GM19452 (cell line): ENCODE results near the gene RPL4.

Source experiments
- ATAC-seq: cut with Tn5 transposase; IDR thresholded peaks from one replicate; pipeline ENCODE4 v1.9.1; 2021; ENCODE audit not compliant: unreplicated experiment

Gene RPL4

DNA sequence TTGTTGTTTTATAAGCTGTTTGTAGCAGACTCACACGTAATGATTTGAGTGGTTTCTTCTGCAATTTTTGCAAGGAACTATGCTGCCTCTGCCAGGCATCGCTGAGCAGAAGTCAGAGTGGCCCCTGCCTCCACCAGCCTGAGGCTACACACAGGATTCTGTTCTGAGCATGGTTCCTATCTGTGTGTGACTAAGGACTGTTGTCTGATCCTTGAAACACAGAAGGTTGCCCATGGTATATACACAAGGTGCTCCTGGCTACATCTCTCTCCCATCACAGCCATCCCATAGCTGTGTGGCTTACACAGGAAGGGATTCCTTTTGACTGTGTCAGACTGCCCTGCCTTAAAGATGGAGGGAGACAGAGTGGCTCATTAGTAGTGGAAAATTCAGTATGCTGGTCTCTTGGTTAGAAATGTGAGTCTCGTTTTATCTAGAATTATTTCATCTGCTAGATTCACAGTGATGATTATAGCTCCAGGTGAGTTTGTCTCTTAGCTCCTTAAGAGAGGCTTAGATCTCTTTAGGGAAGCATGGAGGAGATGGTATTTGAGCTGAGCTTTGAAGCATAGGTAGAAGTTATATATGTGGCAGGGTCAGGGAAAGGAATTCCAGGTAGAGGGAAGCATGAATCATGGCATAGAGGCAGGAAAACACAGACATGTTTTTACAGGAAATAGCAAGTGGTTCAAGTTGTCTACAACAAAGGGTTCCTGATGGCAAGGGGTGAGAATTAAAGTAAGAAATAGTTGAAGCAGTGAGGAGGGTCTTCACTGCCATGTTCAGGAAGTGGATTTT, 44.6 kb downstream of the RPL4 start:
- no peak for ATAC-seq

- no peak for ATAC-seq
Measured at GRCh38 chr15:66456211-66456610, 48.4 kb downstream of the RPL4 start.

GRCh38 chr15:66454143-66454542, 50.5 kb downstream of the RPL4 start:
- ATAC-seq = no peak

DNA sequence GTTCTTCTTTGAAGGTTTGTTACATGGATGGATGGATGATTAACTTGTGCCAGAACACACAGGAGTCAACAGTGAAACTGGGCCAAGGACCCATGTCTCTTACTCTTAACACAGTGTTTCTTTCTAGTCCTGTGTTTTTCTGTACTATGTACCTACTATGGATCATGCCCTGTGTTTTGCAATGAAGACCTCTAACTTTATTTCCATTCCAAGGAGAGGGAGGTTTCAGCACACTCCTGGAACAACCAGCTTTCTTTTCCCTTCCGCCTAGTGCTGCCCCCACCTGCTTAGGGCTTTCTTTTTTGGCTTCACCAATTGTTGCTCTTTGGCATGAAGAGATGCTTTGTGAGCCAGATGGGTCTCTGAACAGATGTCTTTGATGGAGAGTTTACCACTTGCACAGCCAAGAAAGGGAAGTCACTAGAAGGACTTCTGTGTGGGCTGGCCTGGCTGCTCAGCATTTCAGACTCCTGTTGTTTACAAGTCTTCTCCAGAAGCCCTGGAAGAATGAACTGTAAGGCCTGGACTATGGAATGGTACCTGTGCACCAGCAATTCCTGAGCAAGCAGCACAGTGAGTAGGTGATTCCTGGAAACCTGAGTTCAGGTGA, 51.6 kb downstream of the RPL4 start:
- no peak for ATAC-seq

DNA sequence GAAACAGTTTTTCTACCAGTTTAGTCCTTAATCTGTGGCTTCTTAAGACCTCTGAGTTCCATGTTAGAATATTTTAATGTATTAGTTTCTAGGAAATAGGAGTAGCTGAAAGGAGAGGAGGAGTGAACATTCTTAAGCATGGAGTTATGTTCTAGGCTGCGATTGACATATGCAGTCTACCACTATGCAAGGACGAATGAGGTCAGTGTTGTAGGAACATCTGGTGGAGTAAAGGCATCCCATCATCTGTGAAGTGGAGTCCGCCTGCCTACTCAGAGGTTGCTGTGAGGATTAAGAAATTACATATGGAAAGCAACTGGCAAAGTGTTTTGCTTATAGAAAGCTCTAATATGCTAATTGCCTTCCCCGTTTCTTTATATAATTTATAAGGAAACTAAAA, 52.2 kb downstream of the RPL4 start:
- ATAC-seq = no peak
